Chondrocyte (in vitro differentiated cells): ENCODE measurements around the gene TMEM132D. TPM values are rescaled to one million over a fixed set of nuclear protein-coding genes. Genes with fewer than 3 reads are reported as not detected.

ENCODE experiments used
- DNase-seq: peaks from one replicate; pipeline ENCODE4 v3.0.0; 2021; ENCODE audit warnings: mixed read lengths, low spot score
- H3K27ac Mint-ChIP-seq: one replicate; pipeline ENCODE4 v1.8.0; 2021; ENCODE audit warnings: mild to moderate bottlenecking, moderate library complexity, mixed read lengths; ENCODE audit not compliant: unreplicated experiment
- H3K27me3 Mint-ChIP-seq: 2 replicates; pipeline ENCODE4 v1.8.0; 2021; ENCODE audit warnings: low read depth, mixed read lengths
- H3K36me3 Mint-ChIP-seq: 2 replicates; pipeline ENCODE4 v1.8.0; 2021; ENCODE audit warnings: low read depth, mixed read lengths
- H3K4me1 Mint-ChIP-seq: 2 replicates; pipeline ENCODE4 v1.8.0; 2021; ENCODE audit warnings: low read depth, mild to moderate bottlenecking, mixed read lengths
- H3K4me3 Mint-ChIP-seq: one replicate; pipeline ENCODE4 v1.8.0; 2021; ENCODE audit warnings: mild to moderate bottlenecking, moderate library complexity, mixed read lengths; ENCODE audit not compliant: unreplicated experiment
- H3K9me3 Mint-ChIP-seq: 2 replicates; pipeline ENCODE4 v1.8.0; 2021; ENCODE audit warnings: low read depth, mixed read lengths
- total RNA-seq: library from RNA; stranded (reverse); gene quantifications from 3 replicates; pipeline ENCODE4 v1.2.1, GENCODE V29; 2021
- TF ChIP-seq, protein P1 (sequence below): fragments of 200-600 bp; sonication (generic); IDR thresholded peaks from 2 replicates; pipeline ENCODE4 v1.5.0; 2021; ENCODE audit warnings: antibody characterized with exemption, mild to moderate bottlenecking, moderate library complexity

Gene TMEM132D
- total RNA-seq, 1 donor from 2014 or later = 3.1 TPM

- DNase-seq = no peak
Measured at GRCh38 chr12:129084875-129085826, 818.7 kb downstream of the TMEM132D start.

GRCh38 chr12:129083121-129083840 is 820.5 kb downstream of the TMEM132D start:
- no peaks in the 10 kb centered on the region for H3K27me3 Mint-ChIP-seq
- H3K4me1 Mint-ChIP-seq = peaks cover 6% of the 10 kb centered on the region
- peaks cover 13% of the 10 kb centered on the region for H3K9me3 Mint-ChIP-seq
- no peak overlapping the region for H3K27ac Mint-ChIP-seq
- TF ChIP-seq, protein P1, sequence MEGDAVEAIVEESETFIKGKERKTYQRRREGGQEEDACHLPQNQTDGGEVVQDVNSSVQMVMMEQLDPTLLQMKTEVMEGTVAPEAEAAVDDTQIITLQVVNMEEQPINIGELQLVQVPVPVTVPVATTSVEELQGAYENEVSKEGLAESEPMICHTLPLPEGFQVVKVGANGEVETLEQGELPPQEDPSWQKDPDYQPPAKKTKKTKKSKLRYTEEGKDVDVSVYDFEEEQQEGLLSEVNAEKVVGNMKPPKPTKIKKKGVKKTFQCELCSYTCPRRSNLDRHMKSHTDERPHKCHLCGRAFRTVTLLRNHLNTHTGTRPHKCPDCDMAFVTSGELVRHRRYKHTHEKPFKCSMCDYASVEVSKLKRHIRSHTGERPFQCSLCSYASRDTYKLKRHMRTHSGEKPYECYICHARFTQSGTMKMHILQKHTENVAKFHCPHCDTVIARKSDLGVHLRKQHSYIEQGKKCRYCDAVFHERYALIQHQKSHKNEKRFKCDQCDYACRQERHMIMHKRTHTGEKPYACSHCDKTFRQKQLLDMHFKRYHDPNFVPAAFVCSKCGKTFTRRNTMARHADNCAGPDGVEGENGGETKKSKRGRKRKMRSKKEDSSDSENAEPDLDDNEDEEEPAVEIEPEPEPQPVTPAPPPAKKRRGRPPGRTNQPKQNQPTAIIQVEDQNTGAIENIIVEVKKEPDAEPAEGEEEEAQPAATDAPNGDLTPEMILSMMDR = no peak
- H3K36me3 Mint-ChIP-seq = no peaks in the 10 kb centered on the region
- no peak for DNase-seq
- H3K4me3 Mint-ChIP-seq = no peak overlapping the region

More at GRCh38 chr12:129084875-129085826, 818.7 kb downstream of the TMEM132D start:
- H3K36me3 Mint-ChIP-seq = no peaks in the 10 kb centered on the region
- no peak overlapping the region for H3K27ac Mint-ChIP-seq
- H3K9me3 Mint-ChIP-seq = peaks cover 10% of the 10 kb centered on the region
- no peak overlapping the region for H3K4me3 Mint-ChIP-seq
- H3K4me1 Mint-ChIP-seq = peaks cover 6% of the 10 kb centered on the region
- TF ChIP-seq, protein P1 = no peak
- no peaks in the 10 kb centered on the region for H3K27me3 Mint-ChIP-seq

GRCh38 chr12:129082441-129082840 is 821.4 kb downstream of the TMEM132D start:
- peaks cover 13% of the 10 kb centered on the region for H3K9me3 Mint-ChIP-seq
- TF ChIP-seq, protein P1 = no peak
- H3K4me1 Mint-ChIP-seq = peaks cover 6% of the 10 kb centered on the region
- H3K4me3 Mint-ChIP-seq = no peak overlapping the region
- no peak for DNase-seq
- no peaks in the 10 kb centered on the region for H3K36me3 Mint-ChIP-seq
- H3K27me3 Mint-ChIP-seq = no peaks in the 10 kb centered on the region
- no peak overlapping the region for H3K27ac Mint-ChIP-seq

- no peak overlapping the region for H3K4me3 Mint-ChIP-seq
- DNase-seq = no peak
- H3K27me3 Mint-ChIP-seq = no peaks in the 10 kb centered on the region
- TF ChIP-seq, protein P1 = no peak
- no peaks in the 10 kb centered on the region for H3K36me3 Mint-ChIP-seq
- H3K27ac Mint-ChIP-seq = no peak overlapping the region
- H3K9me3 Mint-ChIP-seq = peaks cover 8% of the 10 kb centered on the region
- H3K4me1 Mint-ChIP-seq = peaks cover 6% of the 10 kb centered on the region
Measured at GRCh38 chr12:129081755-129082250, 822.0 kb downstream of the TMEM132D start.

GRCh38 chr12:129080821-129081220 is 823.0 kb downstream of the TMEM132D start:
- H3K4me3 Mint-ChIP-seq = no peak overlapping the region
- no peak overlapping the region for H3K27ac Mint-ChIP-seq
- H3K36me3 Mint-ChIP-seq = no peaks in the 10 kb centered on the region
- no peaks in the 10 kb centered on the region for H3K27me3 Mint-ChIP-seq
- peaks cover 6% of the 10 kb centered on the region for H3K4me1 Mint-ChIP-seq
- TF ChIP-seq, protein P1 = no peak
- H3K9me3 Mint-ChIP-seq = peaks cover 8% of the 10 kb centered on the region
- no peak for DNase-seq
